Loucy (cell line): ENCODE data around the gene ZFHX3.

Experiments used
- EZH2phosphoT487 ChIP-seq: fragments of 200-600 bp; IDR thresholded peaks from 2 replicates; pipeline ENCODE4 v1.6.1; 2018; ENCODE audit warnings: antibody characterized with exemption, mild to moderate bottlenecking, moderate library complexity, borderline replicate concordance
- TF ChIP-seq, protein P1 (sequence below): fragments of 200-600 bp; sonication (generic); conservative IDR thresholded peaks from 2 replicates; pipeline ENCODE4 v1.5.1; 2014; ENCODE audit warnings: mild to moderate bottlenecking, antibody characterized with exemption, low read length

DNA sequence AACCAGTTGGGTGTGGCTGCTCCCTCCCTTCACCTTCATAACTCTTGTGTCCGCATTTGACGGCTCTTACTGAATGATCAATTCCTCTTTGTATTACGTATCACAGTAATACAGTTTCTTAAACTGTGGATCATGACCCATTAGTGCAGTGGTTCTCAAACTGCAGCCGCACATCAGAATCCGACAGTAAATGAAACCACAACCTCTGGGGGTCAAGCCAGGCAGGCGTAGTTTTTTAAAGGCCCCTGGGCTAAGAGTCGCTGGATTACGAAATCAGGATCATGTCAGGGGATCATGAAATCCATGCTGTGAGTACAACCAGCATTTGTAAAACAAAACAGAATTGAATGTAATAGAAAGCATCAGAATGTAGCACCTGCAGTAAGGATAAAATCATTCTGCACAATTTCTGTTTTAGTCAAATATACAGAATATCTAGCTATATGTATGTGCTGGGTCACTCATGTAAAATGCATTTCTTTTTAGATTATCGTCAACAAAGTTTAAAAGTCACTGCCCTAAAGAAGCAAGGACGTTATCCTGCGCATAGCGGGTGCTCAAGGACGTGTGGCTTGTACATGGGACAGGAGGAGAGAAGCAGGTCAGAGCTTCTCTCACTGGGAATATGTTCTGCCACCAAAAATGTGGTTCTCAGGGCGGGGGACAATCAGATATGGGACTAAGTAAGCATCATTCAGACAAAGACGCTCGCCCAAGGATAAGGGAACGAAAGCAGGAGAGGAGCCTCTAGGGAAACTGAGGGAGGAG lies 113.1 kb downstream of the ZFHX3 start:
- TF ChIP-seq, protein P1, sequence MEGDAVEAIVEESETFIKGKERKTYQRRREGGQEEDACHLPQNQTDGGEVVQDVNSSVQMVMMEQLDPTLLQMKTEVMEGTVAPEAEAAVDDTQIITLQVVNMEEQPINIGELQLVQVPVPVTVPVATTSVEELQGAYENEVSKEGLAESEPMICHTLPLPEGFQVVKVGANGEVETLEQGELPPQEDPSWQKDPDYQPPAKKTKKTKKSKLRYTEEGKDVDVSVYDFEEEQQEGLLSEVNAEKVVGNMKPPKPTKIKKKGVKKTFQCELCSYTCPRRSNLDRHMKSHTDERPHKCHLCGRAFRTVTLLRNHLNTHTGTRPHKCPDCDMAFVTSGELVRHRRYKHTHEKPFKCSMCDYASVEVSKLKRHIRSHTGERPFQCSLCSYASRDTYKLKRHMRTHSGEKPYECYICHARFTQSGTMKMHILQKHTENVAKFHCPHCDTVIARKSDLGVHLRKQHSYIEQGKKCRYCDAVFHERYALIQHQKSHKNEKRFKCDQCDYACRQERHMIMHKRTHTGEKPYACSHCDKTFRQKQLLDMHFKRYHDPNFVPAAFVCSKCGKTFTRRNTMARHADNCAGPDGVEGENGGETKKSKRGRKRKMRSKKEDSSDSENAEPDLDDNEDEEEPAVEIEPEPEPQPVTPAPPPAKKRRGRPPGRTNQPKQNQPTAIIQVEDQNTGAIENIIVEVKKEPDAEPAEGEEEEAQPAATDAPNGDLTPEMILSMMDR = no peak
- no peak for TF ChIP-seq EZH2phosphoT487
